ENCODE measurements around the gene FRAS1. TPM values are rescaled to one million over a fixed set of nuclear protein-coding genes. Genes with fewer than 3 reads are reported as not detected.

The FRAS1 gene
- total RNA-seq, 1 donor from 2014 or later, result 20.2 TPM

GRCh38 chr4:78478523-78478922, 421.4 kb downstream of the FRAS1 start:
- H3K27me3 ChIP-seq, result no peaks in the 10 kb centered on the region
- DNase-seq (no peak), ATAC-seq (no peak)
- no peak for TF ChIP-seq CTCF (IDR thresholded peaks at IDR 0.05)
- no peak overlapping the region for H3K27ac ChIP-seq
- H3K9me3 ChIP-seq, result no peaks in the 10 kb centered on the region
- no peaks in the 10 kb centered on the region for H3K4me1 ChIP-seq
- intact Hi-C loops (cut with DNase I), result no loop called here
- no peaks in the 10 kb centered on the region for H3K36me3 ChIP-seq
- H3K4me3 ChIP-seq, result no peak overlapping the region

- no peak for TF ChIP-seq CTCF (IDR thresholded peaks at IDR 0.05)
- DNase-seq (no peak), ATAC-seq (no peak)
- Histone ChIP-seq H3K27ac (no peak overlapping the region), H3K4me1 (no peaks in the 10 kb centered on the region), H3K9me3 (no peaks in the 10 kb centered on the region), H3K4me3 (no peak overlapping the region), H3K36me3 (no peaks in the 10 kb centered on the region), H3K27me3 (no peaks in the 10 kb centered on the region)
- intact Hi-C loops (cut with DNase I), result no loop called here
Measured at GRCh38 chr4:78480286-78480685, 423.2 kb downstream of the FRAS1 start.

- intact Hi-C loops (cut with DNase I), result no loop called here
- Histone ChIP-seq H3K9me3 (no peaks in the 10 kb centered on the region), H3K27ac (no peak overlapping the region), H3K36me3 (no peaks in the 10 kb centered on the region), H3K27me3 (no peaks in the 10 kb centered on the region), H3K4me1 (no peaks in the 10 kb centered on the region), H3K4me3 (no peak overlapping the region)
- ATAC-seq (no peak), DNase-seq (no peak)
- no peak for TF ChIP-seq CTCF (IDR thresholded peaks at IDR 0.05)
Measured at GRCh38 chr4:78481180-78481579, 424.1 kb downstream of the FRAS1 start.

GRCh38 chr4:78482281-78482680, 425.2 kb downstream of the FRAS1 start:
- no peak overlapping the region for H3K27ac ChIP-seq
- DNase-seq, result no peak
- intact Hi-C loops (cut with DNase I), result no loop called here
- no peak for ATAC-seq
- H3K9me3 ChIP-seq, result no peaks in the 10 kb centered on the region
- H3K4me1 ChIP-seq, result no peaks in the 10 kb centered on the region
- H3K36me3 ChIP-seq, result no peaks in the 10 kb centered on the region
- H3K27me3 ChIP-seq, result no peaks in the 10 kb centered on the region
- no peak overlapping the region for H3K4me3 ChIP-seq
- no peak for TF ChIP-seq CTCF (IDR thresholded peaks at IDR 0.05)

- H3K9me3 ChIP-seq, result no peaks in the 10 kb centered on the region
- no peak overlapping the region for H3K4me3 ChIP-seq
- no peaks in the 10 kb centered on the region for H3K4me1 ChIP-seq
- ATAC-seq (no peak), DNase-seq (no peak)
- H3K27me3 ChIP-seq, result no peaks in the 10 kb centered on the region
- TF ChIP-seq CTCF (IDR thresholded peaks at IDR 0.05), result no peak
- H3K36me3 ChIP-seq, result no peaks in the 10 kb centered on the region
- intact Hi-C loops (cut with DNase I), result no loop called here
- H3K27ac ChIP-seq, result no peak overlapping the region
Measured at GRCh38 chr4:78483811-78484210, 426.7 kb downstream of the FRAS1 start.

GRCh38 chr4:78484574-78484973, 427.5 kb downstream of the FRAS1 start:
- intact Hi-C loops (cut with DNase I), result no loop called here
- Histone ChIP-seq H3K36me3 (no peaks in the 10 kb centered on the region), H3K9me3 (no peaks in the 10 kb centered on the region), H3K4me3 (no peak overlapping the region), H3K27me3 (no peaks in the 10 kb centered on the region), H3K4me1 (no peaks in the 10 kb centered on the region), H3K27ac (no peak overlapping the region)
- DNase-seq (no peak), ATAC-seq (no peak)
- no peak for TF ChIP-seq CTCF (IDR thresholded peaks at IDR 0.05)

Data from upper lobe of right lung (tissue), 1 donor.